ENCODE measurements around the gene ATAT1.

- TF ChIP-seq CTCF (IDR thresholded peaks at IDR 0.05), result no peak
- TF ChIP-seq POLR2AphosphoS5 (IDR thresholded peaks at IDR 0.05), result no peak
These were observed 29.0 kb downstream of the ATAT1 start for GRCh38 chr6:30655743-30656094.

Measured in suprapubic skin (tissue), 3 donors.